Stimulated activated CD4-positive, alpha-beta T cell treated with anti-CD3 and anti-CD28 coated beads, Interleukin-1b, Interleukin-23, amount 100 ng/mL, for 24 hours (primary cell): ENCODE data around the gene SGMS1.

Experiments
- DNase-seq, 4 experiments: peaks; one replicate each; pipeline ENCODE4 v3.0.0-alpha.2; 2020; ENCODE audit warnings: low read depth in 4 of 4, low spot score in 1 of 4

SGMS1 gene

GRCh38 chr10:50347394-50347802 lies 276.4 kb downstream of the SGMS1 start:
- DNase-seq: no peak

- no peak for DNase-seq
Measured at GRCh38 chr10:50346942-50347341, 276.8 kb downstream of the SGMS1 start.

- no peak for DNase-seq
Measured at GRCh38 chr10:50345545-50345944, 278.2 kb downstream of the SGMS1 start.

- DNase-seq: no peak
Measured at GRCh38 chr10:50343702-50344331, 279.9 kb downstream of the SGMS1 start.

GRCh38 chr10:50341987-50342386 lies 281.8 kb downstream of the SGMS1 start:
- no peak for DNase-seq

- no peak for DNase-seq
Measured at GRCh38 chr10:50336140-50336539, 287.6 kb downstream of the SGMS1 start.

- no peak for DNase-seq
Measured at GRCh38 chr10:50335397-50335796, 288.4 kb downstream of the SGMS1 start.

- DNase-seq: no peak
Measured at GRCh38 chr10:50334273-50334672, 289.5 kb downstream of the SGMS1 start.

- no peak for DNase-seq
Measured at GRCh38 chr10:50333872-50334271, 289.9 kb downstream of the SGMS1 start.

- no peak for DNase-seq
Measured at GRCh38 chr10:50332108-50332842, 291.5 kb downstream of the SGMS1 start.

GRCh38 chr10:50331486-50331885 lies 292.3 kb downstream of the SGMS1 start:
- DNase-seq: no peak

- no peak for DNase-seq
Measured at GRCh38 chr10:50326757-50327701, 296.7 kb downstream of the SGMS1 start.

GRCh38 chr10:50326172-50326555 lies 297.6 kb downstream of the SGMS1 start:
- no peak for DNase-seq

GRCh38 chr10:50325449-50326171 lies 298.1 kb downstream of the SGMS1 start:
- no peak for DNase-seq

GRCh38 chr10:50324680-50325393 lies 298.9 kb downstream of the SGMS1 start:
- no peak for DNase-seq

- no peak for DNase-seq
Measured at GRCh38 chr10:50324046-50324445, 299.7 kb downstream of the SGMS1 start.

GRCh38 chr10:50322077-50322476 lies 301.7 kb downstream of the SGMS1 start:
- DNase-seq: no peak

GRCh38 chr10:50318129-50318528 lies 305.6 kb downstream of the SGMS1 start:
- no peak for DNase-seq

- DNase-seq: no peak
Measured at GRCh38 chr10:50316695-50317648, 306.8 kb downstream of the SGMS1 start.
